ENCODE measurements around the gene UNC119.

UNC119 gene

DNA sequence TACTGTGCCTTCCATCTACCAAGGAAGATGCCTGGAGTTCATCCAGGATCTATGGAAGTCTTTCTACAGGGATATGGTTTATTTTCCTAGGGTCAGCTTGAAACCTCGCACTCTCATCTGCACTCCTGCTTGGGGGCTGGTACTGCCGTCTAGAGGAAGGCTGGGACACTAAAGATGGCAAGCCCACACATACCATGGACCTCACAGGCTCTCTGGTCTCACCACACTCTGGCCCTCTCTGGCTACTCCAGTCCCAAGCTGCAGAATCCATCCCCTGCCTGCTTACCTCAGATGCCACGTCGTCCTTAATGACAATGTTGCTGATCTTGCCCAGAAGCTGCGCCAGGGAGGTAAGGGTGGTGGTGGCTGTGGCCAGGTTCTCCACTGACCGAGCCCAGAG lies 2.1 kb upstream of the UNC119 start:
- Mint-ChIP-seq H3K36me3 (peaks cover 11% of the 10 kb centered on the region), H3K9me3 (ENCODE audit: low read depth) (no peaks in the 10 kb centered on the region), H3K27me3 (no peaks in the 10 kb centered on the region), H3K4me1 (ENCODE audit: low read depth) (peaks cover 28% of the 10 kb centered on the region), H3K27ac (no peak overlapping the region), H3K4me3 (no peak overlapping the region)

GRCh38 chr17:28553000-28553505 lies 629 bp upstream of the UNC119 start:
- H3K9me3 Mint-ChIP-seq (ENCODE audit: low read depth): no peaks in the 10 kb centered on the region
- H3K4me1 Mint-ChIP-seq (ENCODE audit: low read depth): peaks cover 43% of the 10 kb centered on the region
- peaks cover 8% of the 10 kb centered on the region for H3K36me3 Mint-ChIP-seq
- peak overlapping the region; percentile 88 for H3K4me3 Mint-ChIP-seq
- no peaks in the 10 kb centered on the region for H3K27me3 Mint-ChIP-seq
- H3K27ac Mint-ChIP-seq: peak overlapping the region; percentile 28

GRCh38 chr17:28551421-28552175 lies 826 bp downstream of the UNC119 start:
- Mint-ChIP-seq H3K27me3 (no peaks in the 10 kb centered on the region), H3K36me3 (peaks cover 7% of the 10 kb centered on the region), H3K4me3 (peak overlapping the region; percentile 90), H3K9me3 (ENCODE audit: low read depth) (no peaks in the 10 kb centered on the region), H3K27ac (peak overlapping the region; percentile 43), H3K4me1 (ENCODE audit: low read depth) (peaks cover 46% of the 10 kb centered on the region)

- peak overlapping the region; percentile 90 for H3K4me3 Mint-ChIP-seq
- H3K4me1 Mint-ChIP-seq (ENCODE audit: low read depth): peaks cover 46% of the 10 kb centered on the region
Observed at GRCh38 chr17:28550858-28551257, 1.6 kb downstream of the UNC119 start.

GRCh38 chr17:28549236-28550132 lies 2.9 kb downstream of the UNC119 start:
- Mint-ChIP-seq H3K4me1 (ENCODE audit: low read depth) (peaks cover 46% of the 10 kb centered on the region), H3K27me3 (no peaks in the 10 kb centered on the region), H3K4me3 (peak overlapping the region; percentile 58), H3K27ac (peak overlapping the region; percentile 87), H3K36me3 (peaks cover 2% of the 10 kb centered on the region), H3K9me3 (ENCODE audit: low read depth) (no peaks in the 10 kb centered on the region)

More at GRCh38 chr17:28550858-28551257, 1.6 kb downstream of the UNC119 start:
- no peaks in the 10 kb centered on the region for H3K9me3 Mint-ChIP-seq (ENCODE audit: low read depth)
- H3K27ac Mint-ChIP-seq: peak overlapping the region; percentile 87
- no peaks in the 10 kb centered on the region for H3K27me3 Mint-ChIP-seq
- peaks cover 4% of the 10 kb centered on the region for H3K36me3 Mint-ChIP-seq

DNA sequence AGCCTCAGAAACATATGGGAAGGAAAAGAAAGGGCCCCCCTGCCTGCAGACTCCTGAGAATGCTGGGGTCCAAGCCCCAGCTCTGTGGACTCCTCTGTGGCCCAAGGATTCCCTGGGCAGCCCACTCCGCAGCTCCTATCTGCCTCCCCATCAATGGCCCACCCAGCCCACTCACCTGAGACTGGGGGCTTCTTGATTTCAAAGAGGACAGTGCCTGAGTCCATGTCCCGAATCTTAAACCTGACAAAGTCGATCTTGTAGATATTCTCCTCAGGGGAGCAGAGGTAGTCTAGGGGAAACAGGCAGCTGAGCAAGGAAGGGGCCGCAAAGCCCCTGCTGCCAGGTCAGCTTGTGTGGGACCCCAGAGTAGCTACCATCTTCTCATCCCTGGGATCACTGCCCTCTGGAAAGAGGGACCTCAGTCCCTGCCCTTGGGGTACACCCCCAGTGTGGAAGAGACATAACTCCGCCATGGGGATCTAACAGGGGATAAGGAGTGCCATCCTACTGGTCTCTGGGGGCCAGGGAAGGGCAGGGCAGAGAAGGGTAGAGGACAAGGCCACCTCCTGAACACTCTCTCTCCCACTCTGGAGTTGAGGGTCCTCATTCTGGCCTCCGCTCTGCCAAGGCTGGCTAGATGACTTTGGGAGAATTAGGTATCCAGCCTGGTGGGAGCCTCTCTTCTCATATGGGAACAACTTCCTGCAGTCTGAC lies 3.9 kb downstream of the UNC119 start:
- peaks cover 46% of the 10 kb centered on the region for H3K4me1 Mint-ChIP-seq (ENCODE audit: low read depth)
- no peaks in the 10 kb centered on the region for H3K9me3 Mint-ChIP-seq (ENCODE audit: low read depth)
- no peaks in the 10 kb centered on the region for H3K27me3 Mint-ChIP-seq
- peak overlapping the region; percentile 21 for H3K4me3 Mint-ChIP-seq
- peaks cover 2% of the 10 kb centered on the region for H3K36me3 Mint-ChIP-seq
- H3K27ac Mint-ChIP-seq: peak overlapping the region; percentile 87

GRCh38 chr17:28547623-28548416 lies 4.6 kb downstream of the UNC119 start:
- Mint-ChIP-seq H3K36me3 (no peaks in the 10 kb centered on the region), H3K27me3 (no peaks in the 10 kb centered on the region), H3K4me3 (peak overlapping the region; percentile 32), H3K9me3 (ENCODE audit: low read depth) (no peaks in the 10 kb centered on the region), H3K27ac (peak overlapping the region; percentile 73), H3K4me1 (ENCODE audit: low read depth) (peaks cover 44% of the 10 kb centered on the region)

GRCh38 chr17:28547096-28547622 lies 5.3 kb downstream of the UNC119 start:
- Mint-ChIP-seq H3K36me3 (no peaks in the 10 kb centered on the region), H3K27ac (no peak overlapping the region), H3K9me3 (ENCODE audit: low read depth) (no peaks in the 10 kb centered on the region), H3K27me3 (no peaks in the 10 kb centered on the region), H3K4me1 (ENCODE audit: low read depth) (peaks cover 42% of the 10 kb centered on the region), H3K4me3 (peak overlapping the region; percentile 32)

- Mint-ChIP-seq H3K36me3 (no peaks in the 10 kb centered on the region), H3K27me3 (no peaks in the 10 kb centered on the region), H3K27ac (no peak overlapping the region), H3K9me3 (ENCODE audit: low read depth) (no peaks in the 10 kb centered on the region), H3K4me1 (ENCODE audit: low read depth) (peaks cover 32% of the 10 kb centered on the region), H3K4me3 (no peak overlapping the region)
Observed at GRCh38 chr17:28545787-28546415, 6.5 kb downstream of the UNC119 start.

GRCh38 chr17:28545141-28545503 lies 7.3 kb downstream of the UNC119 start:
- H3K4me3 Mint-ChIP-seq: no peak overlapping the region
- no peaks in the 10 kb centered on the region for H3K27me3 Mint-ChIP-seq
- H3K9me3 Mint-ChIP-seq (ENCODE audit: low read depth): no peaks in the 10 kb centered on the region
- H3K4me1 Mint-ChIP-seq (ENCODE audit: low read depth): peaks cover 24% of the 10 kb centered on the region
- H3K27ac Mint-ChIP-seq: no peak overlapping the region
- H3K36me3 Mint-ChIP-seq: no peaks in the 10 kb centered on the region

DNA sequence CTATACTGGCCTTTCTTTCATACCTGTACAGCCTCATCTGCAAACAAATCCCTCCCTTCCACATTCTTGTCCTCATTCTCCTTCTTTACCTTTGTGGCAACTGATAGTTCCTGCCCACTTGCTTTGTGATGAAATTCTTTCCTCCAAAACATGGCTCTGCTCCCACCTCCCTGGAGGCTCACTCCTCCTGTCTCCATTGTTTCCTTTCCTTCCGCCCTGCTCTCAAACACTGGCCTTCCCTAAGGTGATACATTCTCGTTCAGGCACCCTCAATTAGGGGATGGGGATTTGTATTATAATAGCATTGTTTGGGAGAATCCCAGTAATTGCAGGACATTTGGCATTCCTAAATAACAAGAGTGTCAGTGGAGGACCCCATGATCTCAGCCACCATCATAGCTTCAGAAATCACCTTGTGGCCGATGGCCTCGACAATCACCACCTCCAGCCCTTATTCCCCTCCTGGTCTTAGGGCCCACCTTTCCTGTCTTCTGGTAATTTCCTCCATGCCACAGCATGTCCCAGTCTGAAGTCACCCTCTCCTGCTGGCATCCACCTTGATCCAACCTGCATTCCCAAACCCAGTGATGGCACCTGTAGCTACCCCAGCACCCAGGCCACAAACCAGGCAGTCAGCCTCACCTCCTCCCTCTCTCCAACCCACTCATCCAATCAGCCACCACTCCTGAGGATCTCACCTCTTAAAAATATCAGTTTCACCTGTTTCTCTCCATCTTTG lies 7.9 kb downstream of the UNC119 start:
- Mint-ChIP-seq H3K36me3 (no peaks in the 10 kb centered on the region), H3K4me3 (no peak overlapping the region), H3K27me3 (no peaks in the 10 kb centered on the region), H3K9me3 (ENCODE audit: low read depth) (no peaks in the 10 kb centered on the region), H3K4me1 (ENCODE audit: low read depth) (peaks cover 18% of the 10 kb centered on the region), H3K27ac (no peak overlapping the region)

DNA sequence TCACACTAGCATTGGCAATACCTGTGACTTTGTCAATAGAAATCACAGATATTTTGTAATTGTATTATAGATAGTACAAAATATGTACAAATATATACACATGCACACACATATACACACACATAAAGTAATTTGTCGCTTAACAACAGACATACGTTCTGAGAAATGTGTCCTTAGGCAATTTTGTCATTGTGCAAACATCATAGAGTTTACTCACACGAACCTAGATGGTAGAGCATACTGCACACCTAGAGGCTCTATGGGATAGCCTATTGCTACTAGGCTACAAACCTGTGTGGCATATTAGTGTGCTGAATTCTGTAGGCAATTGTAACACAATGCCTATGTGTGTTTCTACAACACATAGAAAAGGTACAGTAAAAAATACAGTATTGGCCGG lies 11.0 kb downstream of the UNC119 start:
- Mint-ChIP-seq H3K36me3 (no peaks in the 10 kb centered on the region), H3K9me3 (ENCODE audit: low read depth) (no peaks in the 10 kb centered on the region), H3K27me3 (no peaks in the 10 kb centered on the region), H3K4me1 (ENCODE audit: low read depth) (no peaks in the 10 kb centered on the region), H3K4me3 (no peak overlapping the region), H3K27ac (no peak overlapping the region)

DNA sequence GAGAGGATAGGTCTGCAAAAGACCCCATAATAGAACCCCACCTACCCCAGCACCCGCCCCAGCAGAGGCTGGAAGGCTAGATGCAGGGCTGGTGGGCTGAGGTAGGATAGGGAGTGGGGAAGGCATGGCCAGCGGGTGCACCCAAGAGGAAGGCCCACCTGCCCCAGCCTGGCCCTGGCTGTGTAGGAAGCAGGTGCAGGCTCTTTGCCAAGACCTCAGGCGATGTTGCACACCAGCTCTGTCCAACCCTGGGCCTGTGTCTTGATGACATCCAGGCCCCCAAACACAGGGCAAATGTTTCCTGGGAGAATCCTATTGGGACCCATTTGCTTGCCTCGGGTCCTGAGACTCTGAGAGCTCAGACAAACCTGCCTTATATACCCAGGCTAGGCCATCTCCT lies 12.2 kb downstream of the UNC119 start:
- no peak overlapping the region for H3K4me3 Mint-ChIP-seq
- H3K36me3 Mint-ChIP-seq: no peaks in the 10 kb centered on the region
- H3K4me1 Mint-ChIP-seq (ENCODE audit: low read depth): no peaks in the 10 kb centered on the region
- H3K27me3 Mint-ChIP-seq: no peaks in the 10 kb centered on the region
- no peak overlapping the region for H3K27ac Mint-ChIP-seq
- H3K9me3 Mint-ChIP-seq (ENCODE audit: low read depth): no peaks in the 10 kb centered on the region
